GM12801 (cell line): ENCODE data around the gene TRMT44.

Experiments
- TF ChIP-seq, protein P1 (sequence below): IDR thresholded peaks from one replicate; pipeline ENCODE4 v1.5.1; 2011; ENCODE audit warnings: control low read depth; ENCODE audit not compliant: insufficient read length; ENCODE audit errors: extremely low read depth

Gene TRMT44

DNA sequence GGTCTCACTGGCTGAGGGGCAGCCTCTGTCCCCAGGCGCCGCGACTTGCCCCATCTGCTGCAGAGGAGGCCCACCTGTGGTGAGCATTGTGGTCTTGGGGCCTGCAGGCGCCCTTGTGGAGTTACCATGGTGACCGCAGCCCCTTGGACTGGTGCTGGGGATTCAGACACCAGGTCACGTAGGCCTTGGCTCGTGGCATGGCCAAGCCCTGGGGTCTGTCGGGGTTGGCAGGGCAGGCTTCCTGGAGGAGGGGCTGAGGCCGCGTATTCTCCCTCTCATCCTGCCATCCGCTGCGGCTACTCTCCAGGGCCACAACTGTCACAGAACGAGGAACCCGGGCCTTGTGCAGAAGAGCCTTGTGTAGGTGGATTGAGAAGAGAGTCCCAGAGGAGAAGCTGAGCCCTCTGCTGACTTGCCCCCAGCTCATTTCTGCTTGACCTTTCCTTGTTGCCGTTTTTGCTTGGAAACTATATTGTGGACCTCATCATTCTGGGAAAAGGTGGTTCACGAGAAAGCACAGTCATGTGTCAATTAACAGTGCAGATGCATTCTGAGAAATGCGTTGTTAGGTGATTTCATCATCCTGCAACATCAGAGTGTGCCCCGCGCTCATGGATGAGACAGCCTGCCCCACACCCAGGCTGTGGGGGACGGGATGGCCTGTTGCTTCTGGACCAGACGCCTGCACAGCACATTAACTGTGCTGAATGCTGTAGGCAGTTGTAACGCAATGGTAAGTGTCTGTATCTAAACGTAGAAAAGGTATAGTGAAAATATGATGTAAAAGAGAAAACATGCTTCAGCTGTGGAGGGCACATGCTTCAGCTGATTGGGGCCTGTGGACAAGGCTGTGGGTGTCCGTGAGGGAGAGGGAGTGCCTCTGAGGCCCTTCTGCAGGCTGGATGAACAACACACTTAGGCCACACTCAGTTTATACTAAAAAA, 38.5 kb downstream of the TRMT44 start:
- TF ChIP-seq, protein P1, sequence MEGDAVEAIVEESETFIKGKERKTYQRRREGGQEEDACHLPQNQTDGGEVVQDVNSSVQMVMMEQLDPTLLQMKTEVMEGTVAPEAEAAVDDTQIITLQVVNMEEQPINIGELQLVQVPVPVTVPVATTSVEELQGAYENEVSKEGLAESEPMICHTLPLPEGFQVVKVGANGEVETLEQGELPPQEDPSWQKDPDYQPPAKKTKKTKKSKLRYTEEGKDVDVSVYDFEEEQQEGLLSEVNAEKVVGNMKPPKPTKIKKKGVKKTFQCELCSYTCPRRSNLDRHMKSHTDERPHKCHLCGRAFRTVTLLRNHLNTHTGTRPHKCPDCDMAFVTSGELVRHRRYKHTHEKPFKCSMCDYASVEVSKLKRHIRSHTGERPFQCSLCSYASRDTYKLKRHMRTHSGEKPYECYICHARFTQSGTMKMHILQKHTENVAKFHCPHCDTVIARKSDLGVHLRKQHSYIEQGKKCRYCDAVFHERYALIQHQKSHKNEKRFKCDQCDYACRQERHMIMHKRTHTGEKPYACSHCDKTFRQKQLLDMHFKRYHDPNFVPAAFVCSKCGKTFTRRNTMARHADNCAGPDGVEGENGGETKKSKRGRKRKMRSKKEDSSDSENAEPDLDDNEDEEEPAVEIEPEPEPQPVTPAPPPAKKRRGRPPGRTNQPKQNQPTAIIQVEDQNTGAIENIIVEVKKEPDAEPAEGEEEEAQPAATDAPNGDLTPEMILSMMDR: no peak

DNA sequence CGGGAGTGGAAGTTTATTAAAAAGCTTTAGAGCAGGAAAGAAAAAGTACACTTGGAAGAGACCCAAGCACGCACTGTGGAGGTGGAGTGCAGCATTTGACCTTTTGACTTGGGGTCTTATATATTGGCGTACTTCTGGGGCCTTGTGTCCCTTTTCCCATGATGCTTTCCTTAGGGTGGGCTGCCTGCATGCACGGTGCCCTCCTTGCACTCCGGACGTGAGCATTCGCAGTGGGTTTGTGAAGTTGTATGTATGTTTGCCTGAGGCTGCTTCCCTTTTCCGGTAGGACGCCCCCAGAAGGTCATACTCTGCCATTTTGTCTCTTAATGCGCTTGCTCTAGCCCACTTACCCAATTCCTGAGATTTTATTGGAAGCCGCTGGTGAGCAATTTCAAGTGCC, 39.6 kb downstream of the TRMT44 start:
- TF ChIP-seq, protein P1: no peak

DNA sequence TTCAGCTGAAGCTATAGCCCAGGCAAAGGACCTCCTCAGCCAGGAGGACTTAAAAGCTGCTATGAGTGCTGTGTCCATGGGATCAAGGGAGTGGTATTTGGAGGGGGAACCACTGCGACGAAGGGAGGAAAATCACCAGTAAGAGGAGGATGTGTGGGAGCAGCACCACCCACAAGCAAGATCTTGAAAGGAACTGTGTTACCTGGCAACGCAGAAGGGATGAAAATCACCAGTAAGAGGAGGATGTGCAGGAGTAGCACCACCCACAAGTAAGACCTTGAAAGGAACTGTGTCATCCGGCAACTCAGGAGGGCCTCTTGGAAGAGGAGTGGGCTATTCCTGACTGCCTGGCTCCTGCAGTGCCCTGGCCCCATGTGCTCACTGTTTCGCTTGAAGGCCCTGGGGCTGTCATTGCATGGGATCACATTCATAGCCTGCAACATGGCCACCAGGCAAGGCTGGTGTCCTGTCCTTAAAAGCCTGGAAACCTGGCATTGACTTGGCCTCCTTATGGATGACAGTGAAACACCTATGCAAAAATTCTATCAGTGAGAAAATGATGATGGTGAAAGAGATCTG, 48.3 kb downstream of the TRMT44 start:
- TF ChIP-seq, protein P1: no peak

DNA sequence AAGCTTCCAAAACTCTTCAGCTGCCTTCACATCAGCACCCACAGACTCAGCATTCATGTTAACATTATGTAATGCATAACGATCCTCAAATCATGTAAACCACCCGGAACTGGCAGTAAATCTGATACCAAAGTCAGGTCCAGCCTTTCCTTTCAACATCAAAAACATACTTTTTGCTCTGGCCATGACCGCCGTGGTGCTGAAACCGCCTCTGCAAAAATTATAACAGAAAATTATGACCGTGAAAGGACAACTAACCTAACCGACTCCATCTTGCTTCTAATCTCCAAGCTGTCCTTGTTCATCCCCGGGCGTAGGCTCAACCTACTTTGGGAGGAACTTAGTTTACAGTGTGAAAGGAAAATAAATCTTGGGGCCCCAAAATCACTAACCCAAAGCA, 51.6 kb downstream of the TRMT44 start:
- TF ChIP-seq, protein P1: no peak

DNA sequence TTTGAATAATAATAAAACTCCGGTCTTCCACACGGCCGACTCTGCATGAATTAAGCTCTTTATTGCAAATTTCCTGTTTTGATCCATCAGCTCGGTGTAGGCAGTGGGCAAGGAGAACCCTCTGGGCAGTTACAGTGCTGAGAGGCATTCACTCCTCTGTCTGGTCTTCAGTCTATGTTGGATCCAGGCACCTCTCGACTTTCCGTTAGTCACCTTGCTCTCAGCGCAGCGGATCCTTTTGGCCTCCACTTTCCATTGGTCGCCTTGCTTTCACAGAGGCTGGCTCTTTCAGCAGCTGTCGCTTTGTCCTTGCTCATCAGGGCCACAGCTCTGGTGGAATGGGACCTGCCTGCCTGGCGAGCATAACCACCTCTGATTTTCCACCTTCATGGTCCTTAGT, 52.9 kb downstream of the TRMT44 start:
- TF ChIP-seq, protein P1: no peak

DNA sequence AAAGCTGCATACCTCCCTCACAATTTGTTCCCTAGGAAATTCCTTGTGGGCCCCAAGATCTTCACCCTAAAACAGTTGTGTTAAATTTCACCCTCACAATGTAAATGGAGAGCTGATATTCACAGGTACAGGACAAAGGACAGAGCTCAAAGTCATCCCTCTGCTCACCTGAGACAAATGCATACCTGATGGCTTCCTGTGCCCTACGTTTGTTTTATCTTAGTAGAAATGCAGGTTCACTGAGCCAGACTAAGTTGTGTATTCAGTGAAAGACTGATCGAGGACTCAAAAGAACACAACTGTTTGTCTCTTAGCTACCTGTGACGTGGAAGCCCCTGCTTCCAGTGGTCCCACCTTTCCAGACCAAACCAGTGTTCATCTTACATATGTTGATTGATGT, 53.6 kb downstream of the TRMT44 start:
- TF ChIP-seq, protein P1: no peak

DNA sequence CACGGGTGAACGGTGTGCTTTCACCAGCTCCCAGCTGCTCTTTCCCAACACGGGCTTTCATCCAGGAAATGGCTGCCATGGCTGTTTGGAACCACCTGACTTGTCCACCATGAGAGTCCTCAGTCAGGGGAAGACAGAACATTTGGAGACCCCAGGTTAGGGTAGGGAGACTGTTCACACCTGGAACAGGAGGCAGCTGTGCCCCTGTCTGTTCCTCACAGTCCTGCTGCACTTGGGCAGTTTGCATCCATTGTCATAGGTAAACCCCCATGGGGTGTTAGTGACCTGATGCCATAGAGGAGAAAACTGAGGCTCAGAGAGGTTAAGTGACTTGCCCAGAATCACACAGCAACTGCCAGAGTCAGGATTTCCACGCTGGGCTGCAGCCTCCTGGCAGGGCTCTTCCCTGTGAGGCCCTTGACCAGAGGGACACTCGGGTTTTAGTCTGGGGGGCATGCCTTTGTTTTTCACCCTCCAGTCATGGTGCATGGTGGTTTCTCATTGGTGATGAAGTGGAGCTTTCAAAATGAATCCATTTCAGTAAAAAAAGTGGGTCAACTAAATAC, 54.5 kb downstream of the TRMT44 start:
- TF ChIP-seq, protein P1: no peak
